Hepatocyte (in vitro differentiated cells): ENCODE results near the gene DIPK1B.

ENCODE experiments used
- CTCF ChIP-seq: fragments of 200-600 bp; sonication (generic); IDR thresholded peaks from 2 replicates; pipeline ENCODE4 v1.5.1; 2016; ENCODE audit warnings: antibody characterized with exemption, mild to moderate bottlenecking; ENCODE audit not compliant: poor library complexity
- EZH2 ChIP-seq: fragments of 200-600 bp; sonication (generic); IDR thresholded peaks from 2 replicates; pipeline ENCODE4 v1.6.1; 2016; ENCODE audit warnings: antibody characterized with exemption, mild to moderate bottlenecking, borderline replicate concordance
- EZH2phosphoT487 ChIP-seq: fragments of 200-600 bp; sonication (generic); IDR thresholded peaks from one replicate; pipeline ENCODE4 v1.6.1; 2018; ENCODE audit warnings: antibody characterized with exemption, mild to moderate bottlenecking, low read depth, moderate library complexity; ENCODE audit not compliant: unreplicated experiment, severe bottlenecking

DNA sequence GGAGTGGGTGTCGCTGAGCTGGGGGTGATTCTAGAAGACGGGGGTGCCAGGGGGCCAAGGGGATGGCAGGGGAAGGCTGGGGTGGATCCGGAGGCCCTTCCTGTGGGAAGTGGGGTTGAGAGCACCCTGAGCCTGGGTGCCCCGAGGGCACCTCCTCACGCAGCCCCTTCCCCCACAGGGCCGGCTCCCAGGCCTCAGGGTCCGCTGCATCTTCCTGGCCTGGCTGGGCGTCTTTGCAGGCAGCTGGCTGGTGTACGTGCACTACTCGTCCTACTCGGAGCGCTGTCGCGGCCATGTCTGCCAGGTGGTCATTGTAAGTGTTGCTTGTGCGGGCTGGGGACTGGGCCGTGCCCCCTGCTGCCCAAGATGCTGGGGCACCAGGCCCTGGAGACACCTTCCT lies 5.0 kb downstream of the DIPK1B start:
- TF ChIP-seq CTCF (no peak), EZH2 (no peak), EZH2phosphoT487 (no peak)
